ENCODE data around the gene ST6GALNAC3.

ST6GALNAC3 gene

DNA sequence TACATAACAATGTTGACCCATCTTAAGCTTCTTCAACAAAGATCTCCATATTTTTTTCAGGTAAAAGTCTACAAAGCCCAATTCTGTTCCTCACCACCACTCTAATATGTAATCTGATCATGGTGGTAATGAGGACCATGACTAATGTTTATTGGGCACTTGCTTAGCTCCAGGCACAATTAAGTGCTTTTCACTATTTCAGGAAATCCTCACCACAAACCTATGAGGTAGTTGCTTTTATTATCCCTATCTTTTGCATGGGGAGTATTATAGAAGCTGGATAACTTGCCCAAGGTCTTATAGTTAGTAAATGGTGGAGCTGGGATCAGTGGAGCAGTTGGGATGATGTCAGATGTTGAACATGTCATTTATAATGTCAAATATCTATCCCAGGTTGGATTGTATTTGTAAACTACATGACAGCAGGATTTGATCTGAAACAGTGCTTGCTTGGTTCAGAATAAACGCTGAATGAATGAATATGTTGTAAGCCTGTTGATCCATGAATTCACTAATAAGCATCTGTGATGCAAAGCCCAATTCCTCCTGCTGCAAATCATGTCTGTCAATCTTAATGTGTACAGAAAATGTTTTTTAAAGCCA is 509.4 kb downstream of the ST6GALNAC3 start:
- DNase-seq (ENCODE audit: low spot score), result no peak

DNA sequence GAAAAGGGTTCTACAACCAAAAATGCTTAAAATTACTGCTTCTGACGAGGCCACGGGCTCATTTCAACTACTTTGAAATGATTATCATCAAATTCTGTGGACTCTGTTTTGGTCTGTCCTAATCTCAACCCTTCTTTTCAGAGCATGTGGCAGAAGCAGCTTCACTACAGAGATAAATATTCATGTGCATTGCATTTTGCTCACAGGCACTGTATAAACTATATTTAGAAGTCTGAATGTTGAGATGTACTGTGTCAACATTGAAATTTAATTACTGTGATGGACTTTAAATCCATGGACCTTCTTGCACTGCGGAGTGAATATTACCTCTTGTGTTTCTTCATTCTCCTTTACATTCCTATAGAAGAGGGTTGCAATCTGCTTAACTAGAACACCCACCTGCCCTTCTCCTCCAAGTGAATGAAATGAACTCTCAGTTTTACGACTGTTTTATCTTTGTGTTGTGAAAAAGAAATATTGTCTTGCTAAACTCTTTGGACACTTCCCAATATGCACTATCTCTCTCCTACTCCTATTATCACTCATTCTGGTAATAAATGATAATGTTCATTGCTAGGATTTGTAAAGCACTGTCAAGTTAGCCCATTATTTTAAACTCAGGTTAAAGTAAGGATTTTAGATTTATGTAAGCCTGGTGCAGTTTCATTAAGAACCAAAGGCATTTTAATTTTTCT is 511.6 kb downstream of the ST6GALNAC3 start:
- no peak for DNase-seq (ENCODE audit: low spot score)

DNA sequence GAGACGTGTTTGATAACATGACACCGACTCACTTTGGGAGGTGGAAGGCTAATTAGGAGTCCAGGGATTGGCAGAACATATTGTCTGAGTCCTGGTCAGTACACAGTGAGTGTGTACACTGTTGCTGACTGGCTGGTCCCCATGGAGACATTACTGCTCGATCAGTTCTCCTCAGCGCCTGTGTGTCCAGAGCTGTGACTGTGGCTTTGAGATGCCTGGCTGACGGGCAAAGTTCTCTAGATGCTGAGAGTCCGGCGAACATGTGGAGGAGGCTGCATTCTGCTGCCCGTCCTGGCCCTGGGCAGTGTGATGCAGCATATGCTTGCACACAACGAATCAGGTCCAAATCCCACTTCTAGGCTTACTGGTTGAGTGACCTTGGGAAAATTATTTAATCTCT is 512.7 kb downstream of the ST6GALNAC3 start:
- DNase-seq (ENCODE audit: low spot score), result no peak

DNA sequence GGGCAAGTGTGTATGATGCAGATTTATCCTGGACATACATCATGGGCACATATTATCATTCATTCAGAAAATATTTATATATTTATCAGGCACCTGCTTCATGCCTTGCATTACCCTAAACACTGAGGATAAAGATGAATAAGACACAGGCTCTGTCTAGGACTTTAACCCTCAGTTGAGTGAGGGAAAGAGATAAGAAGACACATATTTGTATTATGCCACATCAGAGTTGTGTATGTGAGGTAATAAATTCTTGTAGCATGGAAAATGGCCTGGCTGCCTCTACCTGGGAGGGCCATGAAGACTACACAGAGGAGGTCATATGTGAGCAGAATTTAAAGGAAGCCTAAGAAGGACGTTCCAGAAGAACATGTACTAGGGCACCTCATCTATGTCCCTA is 516.9 kb downstream of the ST6GALNAC3 start:
- no peak for DNase-seq (ENCODE audit: low spot score)

DNA sequence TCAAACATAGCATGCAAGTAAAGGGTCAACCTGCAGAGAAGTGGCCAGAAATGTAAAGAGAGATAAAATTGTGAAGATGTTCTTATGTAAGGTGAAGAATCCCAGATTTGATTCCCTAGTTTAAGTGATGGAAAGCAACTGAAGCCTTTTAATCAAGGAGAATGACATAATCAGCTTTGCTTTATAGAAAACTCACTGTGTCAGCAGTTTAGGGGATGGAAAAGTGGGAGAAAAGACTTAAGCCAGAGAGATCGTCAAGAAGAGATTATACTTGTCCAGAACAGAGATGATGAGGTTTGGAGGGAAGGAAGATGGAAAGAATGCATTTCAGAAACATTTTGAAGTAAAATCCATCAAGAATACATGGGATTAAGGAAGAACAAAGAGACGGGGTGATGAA is 517.4 kb downstream of the ST6GALNAC3 start:
- no peak for DNase-seq (ENCODE audit: low spot score)

DNA sequence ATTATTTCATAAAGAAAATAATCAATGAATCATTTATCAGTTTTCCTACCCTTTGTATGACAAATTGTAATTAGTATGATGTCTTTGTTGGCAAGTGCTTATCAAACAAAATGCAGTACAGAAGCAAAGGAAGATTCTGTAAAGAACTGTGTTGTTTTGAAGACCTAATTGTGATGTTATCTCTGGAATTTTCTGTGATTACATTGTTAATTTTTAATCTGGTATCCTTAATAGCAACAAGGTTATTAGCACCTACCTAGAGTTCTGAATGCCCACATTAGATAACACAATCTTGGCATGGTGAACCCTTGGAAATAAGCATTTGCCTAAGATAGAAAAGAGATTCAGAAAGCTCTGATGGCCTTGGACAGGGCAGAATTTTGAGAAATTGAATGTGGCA is 518.6 kb downstream of the ST6GALNAC3 start:
- no peak for DNase-seq (ENCODE audit: low spot score)

DNA sequence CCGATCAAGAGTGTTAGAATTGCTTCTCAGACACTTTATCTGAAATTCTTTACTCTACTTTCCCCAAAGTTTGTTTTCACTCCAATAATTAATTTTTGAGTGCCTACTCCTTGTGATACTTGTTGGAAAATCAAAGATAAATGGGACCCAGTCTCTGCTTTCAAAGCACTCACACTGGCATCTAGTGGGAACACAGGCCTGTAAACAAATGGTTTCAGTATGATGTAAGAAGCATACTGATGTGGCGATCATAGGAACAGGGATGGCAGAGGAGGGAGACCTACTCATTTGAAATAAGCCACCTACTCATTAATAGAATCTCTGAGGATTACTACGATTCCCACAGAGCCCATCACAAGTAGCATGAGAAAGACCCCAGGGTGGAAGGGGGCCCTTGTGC is 519.1 kb downstream of the ST6GALNAC3 start:
- no peak for DNase-seq (ENCODE audit: low spot score)

DNA sequence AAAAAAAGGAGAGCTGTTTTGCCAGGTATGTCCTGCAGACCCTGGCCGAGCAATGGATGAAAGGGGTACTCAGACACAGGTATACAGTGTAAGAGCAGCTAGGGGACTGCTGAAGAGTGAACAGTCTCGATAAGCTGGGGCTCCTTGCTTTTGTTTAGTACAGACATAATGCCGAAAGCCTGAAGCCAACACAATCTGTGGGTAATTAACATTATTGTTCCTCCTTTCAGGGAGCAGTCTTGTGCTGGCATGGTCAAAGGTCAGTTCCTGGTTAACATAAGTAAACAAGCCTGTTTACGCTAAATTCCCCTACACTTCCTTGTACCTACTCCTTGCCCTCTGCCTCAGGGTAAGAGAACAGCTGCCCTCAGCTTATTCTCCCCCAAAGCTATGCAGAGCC is 520.5 kb downstream of the ST6GALNAC3 start:
- no peak for DNase-seq (ENCODE audit: low spot score)

DNA sequence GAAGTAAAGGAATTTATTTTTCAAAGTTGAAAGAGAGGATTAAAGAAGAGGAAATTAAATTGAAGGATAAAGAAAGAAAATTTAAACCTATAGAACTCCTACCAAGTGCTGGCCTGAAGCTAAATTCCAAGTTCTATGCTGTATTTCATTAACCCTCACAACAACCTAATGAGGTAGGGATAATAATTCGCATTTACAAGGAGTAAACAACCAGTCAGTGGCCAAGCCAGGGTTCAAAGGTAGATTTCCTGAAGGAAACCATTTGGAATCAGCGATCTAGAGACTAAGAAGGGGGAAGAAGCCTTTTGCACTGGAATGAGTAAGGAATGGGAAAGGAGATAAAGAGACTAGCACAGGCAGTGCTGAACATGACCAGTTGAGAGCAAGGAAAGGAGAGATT is 526.9 kb downstream of the ST6GALNAC3 start:
- DNase-seq (ENCODE audit: low spot score), result no peak

DNA sequence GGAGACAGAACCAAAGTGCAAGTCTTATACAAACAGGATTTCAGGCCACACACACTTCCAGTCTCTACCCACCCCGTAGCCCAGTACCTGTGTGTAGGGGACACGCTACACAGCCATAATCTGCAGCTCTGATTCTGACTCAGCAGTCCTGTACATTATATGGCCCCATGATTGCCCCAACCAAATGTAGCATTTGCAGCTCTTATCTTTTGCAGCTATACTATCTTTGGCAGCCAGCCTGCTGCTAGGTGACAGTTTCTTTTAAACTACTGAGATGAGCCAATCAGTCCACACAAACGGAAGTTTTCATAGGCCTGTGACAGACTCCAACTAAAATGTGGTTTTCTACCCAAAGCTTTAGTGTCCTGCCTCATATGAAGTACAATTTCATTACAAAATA is 533.2 kb downstream of the ST6GALNAC3 start:
- DNase-seq (ENCODE audit: low spot score), result no peak

DNA sequence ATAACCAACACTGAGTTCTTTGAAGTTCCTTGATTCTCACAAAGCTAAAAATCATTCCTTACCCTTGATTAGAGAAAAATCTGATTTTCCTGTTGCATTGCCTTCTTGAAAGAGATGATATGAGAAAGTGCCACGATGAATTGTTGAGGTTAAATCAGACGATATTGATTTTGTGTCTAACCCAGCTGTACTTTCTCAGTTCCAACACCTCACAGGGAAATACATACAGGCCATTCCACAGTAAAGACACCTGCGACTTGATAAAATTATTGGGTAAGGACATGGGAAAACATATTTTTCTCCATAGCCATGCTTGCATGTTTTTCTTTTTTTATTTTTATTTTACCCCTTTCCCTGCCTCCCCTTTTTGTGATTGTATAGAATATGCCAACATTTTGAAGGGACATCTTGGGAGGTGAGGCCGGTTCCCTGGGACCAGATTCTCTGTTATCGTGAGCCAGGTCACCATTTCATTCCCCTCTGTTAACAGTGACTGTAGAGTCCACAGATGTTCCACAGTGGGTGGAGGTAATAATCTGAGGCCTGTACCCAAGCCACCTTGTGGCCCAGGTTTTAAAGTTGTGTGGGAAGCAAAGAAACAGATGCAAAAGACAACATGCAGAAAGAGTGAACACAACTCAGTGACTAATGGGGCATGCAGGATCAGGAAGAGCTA is 537.4 kb downstream of the ST6GALNAC3 start:
- no peak for DNase-seq (ENCODE audit: low spot score)

DNA sequence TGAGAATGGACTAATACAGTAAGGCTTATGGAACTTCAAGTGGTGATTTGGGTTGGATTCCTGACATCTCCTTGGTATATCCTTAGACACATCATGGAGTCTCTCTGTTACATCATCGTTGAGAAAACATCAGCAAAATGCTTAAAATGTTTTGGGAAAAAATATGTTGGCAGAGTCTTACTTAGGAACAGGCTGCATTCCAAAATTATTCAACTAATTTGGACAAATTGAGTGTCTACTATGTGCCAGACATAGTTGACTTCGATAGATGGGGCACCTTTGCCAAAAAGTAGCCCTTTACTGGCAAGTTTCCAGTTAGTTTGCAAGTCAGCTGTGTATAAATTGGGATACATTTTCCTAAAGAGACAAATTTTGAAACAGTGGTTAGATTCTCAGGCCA is 539.3 kb downstream of the ST6GALNAC3 start:
- no peak for DNase-seq (ENCODE audit: low spot score)

DNA sequence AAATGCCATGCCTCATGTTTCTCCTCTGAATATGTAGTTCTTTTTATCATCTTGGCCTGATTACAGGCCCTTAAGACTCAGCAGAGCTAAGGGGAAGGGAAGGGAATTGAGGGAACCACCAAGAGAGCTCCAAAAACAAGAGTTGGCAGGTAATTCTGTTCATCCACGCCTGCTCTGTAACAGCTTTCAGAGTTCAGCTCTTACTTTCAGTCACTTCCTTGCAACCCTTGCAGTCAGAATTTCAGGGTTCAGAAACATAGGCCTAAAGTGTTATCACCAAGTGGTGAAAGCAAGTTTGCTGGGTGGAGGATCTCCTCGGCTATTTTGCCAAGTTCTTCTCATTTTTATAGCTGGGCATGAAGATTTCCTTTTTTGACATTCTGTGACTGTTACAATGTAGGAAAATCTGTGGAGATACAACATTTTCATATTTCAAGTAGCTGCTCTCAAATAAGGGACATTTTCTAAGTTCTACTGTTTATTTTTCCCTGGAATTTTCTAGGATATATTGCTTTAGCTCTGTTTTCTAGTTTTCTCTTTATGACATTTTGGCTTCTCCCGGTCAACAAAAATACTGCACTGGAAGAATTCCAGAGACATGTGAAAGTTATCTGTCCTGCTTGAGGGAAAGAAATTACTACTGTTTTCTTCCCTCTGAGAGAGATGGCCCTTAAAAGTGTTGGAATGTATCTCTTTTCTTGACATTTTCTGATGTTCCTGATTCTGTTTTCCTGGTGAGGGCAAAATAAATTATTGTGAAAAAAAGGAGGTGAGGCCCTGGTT is 540.9 kb downstream of the ST6GALNAC3 start:
- DNase-seq (ENCODE audit: low spot score), result no peak

DNA sequence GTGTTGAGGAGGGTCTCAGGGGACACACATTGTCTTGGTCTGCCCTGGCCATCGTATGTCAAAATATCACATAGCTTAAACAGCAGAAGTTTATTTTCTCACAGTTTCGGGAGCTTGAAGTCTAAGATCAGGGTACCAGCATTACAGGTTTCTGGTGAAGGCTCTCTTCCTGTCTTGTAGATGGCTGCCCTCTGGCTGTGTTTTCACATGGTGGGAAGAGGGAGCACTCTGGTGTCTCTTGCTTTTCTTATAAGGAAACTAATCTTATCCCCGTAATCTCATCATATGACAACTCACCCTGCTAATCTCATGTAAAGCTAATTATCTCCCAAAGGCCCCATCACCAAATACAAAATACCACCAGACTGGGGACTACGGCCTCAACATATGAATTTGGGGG is 545.8 kb downstream of the ST6GALNAC3 start:
- DNase-seq (ENCODE audit: low spot score), result no peak

DNA sequence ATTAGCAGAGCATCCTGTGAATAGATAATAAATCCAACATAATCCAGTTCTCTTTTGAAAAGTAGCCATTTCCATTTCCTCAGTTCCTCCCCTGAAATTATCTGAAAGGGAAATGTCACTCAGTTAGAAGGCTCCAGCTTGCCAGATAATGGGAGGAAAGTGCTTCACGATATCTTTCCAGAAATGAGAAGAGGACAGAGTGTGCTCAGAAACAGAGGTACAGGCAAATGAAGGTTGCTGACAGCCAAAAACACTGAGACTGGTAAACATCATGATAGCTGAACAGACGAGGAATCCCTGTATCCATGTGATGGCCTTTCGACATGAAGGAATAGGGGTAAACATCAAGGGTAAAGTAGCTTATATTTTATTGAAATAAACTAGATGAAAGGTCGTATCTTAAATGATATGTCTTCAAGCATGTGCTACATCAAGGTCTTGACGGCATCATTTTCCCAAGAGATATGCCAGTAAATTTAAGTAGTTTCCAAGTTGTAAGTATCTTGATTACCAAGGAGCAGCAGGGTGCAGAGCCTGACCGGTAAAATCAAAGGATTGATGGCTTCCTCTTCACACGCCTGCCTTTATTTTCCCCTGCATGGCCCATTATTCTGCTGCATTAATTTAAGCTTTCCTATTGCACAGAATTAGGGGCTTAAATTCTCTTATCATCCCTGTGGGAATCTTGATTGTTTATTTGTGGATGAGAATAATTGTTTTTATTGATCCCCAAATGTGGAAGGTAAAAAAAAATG is 548.4 kb downstream of the ST6GALNAC3 start:
- DNase-seq (ENCODE audit: low spot score), result no peak

DNA sequence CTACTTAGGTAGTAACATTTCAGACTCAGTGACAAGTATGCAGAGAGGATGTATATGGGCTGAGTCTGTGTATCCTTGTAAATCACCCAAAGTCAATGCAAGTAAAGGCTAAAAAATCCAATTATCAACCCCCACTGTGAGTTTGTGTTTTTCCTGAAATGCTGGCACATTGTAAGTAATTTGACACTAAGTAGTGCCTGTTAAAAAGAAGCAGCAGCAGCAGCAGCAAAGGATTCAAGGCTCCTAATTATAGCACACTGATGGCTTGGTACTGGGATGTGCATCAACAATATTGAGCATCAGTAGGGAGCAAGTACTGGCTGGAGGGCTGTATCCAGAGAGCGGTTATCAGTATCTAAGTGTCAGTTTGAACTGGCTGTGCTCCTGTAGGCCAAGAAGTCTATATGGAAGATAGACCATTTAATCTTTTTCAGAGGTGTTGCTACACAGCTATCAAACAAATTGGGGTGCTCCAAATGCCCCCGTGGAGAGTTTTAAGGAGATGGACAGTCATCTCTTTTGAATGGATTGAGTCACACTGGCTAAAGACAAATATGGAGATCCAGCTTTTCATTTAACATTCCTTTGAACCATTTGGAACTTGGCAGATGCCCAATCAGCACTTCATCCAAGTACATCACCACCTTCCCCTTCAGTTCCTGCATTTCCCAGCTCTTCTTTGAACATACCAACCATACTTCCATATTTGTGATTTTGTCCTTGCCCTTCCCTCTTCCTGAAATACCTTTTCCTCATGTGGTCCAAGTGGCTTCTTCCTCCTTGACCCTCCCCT is 551.5 kb downstream of the ST6GALNAC3 start:
- no peak for DNase-seq (ENCODE audit: low spot score)

DNA sequence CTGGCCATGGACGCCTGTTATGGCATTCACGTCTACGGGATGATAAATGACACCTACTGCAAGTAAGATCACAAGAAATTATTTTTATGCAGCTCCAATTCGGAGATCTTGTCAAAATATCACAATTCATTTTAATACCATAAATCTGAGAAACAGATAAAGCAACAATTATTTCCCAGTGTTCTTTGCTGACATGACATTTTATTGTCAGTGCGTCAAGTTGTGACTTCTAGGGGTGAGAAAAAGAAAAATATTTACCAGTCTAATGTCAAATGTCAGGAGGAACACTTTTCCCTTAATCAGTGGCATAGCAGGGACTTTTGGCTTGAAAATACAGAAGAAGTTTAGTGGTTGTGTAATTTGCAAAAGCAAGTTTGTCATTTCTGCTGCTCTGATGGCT is 553.0 kb downstream of the ST6GALNAC3 start:
- DNase-seq (ENCODE audit: low spot score), result no peak

DNA sequence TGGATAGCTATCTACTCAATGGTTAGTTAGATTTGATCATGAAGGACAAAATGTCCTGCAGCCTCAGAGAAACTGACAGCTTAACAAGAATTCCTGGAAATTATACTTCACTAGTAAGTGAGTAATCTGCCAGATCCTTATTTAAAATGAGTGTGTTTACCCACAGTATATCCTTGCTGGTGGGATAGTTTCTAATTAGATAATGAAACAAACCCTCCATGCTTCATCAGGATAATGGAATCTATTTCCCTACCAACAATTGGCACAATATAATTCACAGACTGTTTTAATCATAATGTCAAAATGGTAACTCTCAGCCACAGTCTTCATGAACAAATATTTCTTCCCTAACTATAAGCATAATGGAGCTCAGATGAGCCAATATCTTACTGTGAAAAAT is 553.4 kb downstream of the ST6GALNAC3 start:
- DNase-seq (ENCODE audit: low spot score), result no peak

DNA sequence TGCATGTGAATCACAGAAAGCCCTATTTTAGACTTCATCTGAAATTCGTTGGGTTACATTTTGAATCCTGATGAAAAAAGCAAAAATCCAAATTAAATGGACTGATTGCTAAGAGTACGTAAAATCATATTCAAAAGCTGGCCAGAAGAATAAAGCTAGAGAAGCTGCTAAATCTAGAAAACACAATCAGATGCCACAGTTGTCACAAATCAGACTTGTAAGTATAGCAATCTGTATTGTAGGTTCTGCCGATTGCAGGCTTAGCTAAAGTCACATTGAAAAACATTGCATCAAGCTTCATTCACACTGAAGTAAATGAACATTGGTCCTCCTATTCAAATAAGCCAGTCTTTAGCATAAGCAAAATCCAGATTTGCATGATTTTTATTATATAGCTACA is 557.6 kb downstream of the ST6GALNAC3 start:
- no peak for DNase-seq (ENCODE audit: low spot score)

DNA sequence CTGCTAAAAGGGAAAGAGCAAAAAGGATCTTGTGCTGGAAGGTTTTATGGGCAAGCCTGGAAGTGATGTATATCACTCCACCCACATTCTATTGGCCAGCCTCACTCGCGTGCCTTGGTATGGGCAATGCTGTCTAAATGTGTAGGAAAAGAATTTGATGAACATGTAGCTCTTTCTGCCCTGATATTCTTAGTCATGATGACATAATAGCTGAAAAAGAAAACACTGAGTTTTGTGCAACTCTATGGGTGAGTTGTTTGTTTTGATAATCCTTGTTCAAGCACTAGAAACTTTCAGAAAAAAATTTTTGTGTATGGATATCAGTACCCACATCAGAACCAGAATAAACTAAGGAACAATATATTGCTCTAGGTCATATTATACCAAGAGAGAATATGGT is 561.2 kb downstream of the ST6GALNAC3 start:
- DNase-seq (ENCODE audit: low spot score), result no peak

DNA sequence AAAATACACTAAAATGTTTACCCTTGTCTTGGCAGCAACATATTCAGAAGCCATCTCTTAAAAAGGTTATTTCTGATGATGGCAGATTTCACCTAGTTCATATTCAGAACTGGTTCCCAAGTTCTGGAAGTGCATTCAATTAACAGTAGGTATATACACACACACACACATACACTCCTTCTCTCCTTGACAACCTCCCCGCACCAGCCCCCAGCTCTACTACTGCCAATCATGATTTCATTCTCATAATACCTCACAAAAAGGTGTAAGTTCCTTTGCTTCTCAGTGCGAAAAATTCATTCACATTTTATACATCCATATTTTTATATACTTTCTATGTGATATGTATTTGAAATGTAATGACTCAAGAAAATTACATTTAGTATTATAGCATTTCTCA is 564.6 kb downstream of the ST6GALNAC3 start:
- no peak for DNase-seq (ENCODE audit: low spot score)

Measured in COLO829 (cell line).